Omental fat pad (tissue), 4 donors: ENCODE results near the gene JAG2. TPM values are rescaled to one million over a fixed set of nuclear protein-coding genes. Genes with fewer than 3 reads are reported as not detected.

Source experiments
- ATAC-seq: fragments of 150-250 bp; one replicate; pipeline ENCODE4 v1.9.1; 2016; ENCODE audit warnings: mild to moderate bottlenecking, moderate library complexity; ENCODE audit not compliant: low FRiP score
- DNase-seq: peaks from one replicate; pipeline ENCODE4 v3.0.0-alpha.2; 2019; ENCODE audit warnings: low spot score
- total RNA-seq, 4 donors: library from RNA; depleted of rRNA; stranded (reverse); fragments of >200 nt; gene quantifications; one replicate each; pipeline ENCODE4 v1.1.0, GENCODE V29; 2016
- TF ChIP-seq, protein P1 (sequence below), 3 donors: fragments of 450-650 bp; IDR thresholded peaks; one replicate each; pipeline ENCODE4 v1.5.1; 2016 to 2017; ENCODE audit warnings: antibody characterized with exemption in 3 of 3, mild to moderate bottlenecking in 3 of 3, moderate library complexity in 2 of 3

The JAG2 gene
- total RNA-seq, 4 donors from 2014 or later, result 4.7 to 21.3 (median 8.3) TPM

GRCh38 chr14:105135700-105136395 lies 32.7 kb downstream of the JAG2 start:
- no peak for ATAC-seq
- TF ChIP-seq, protein P1, sequence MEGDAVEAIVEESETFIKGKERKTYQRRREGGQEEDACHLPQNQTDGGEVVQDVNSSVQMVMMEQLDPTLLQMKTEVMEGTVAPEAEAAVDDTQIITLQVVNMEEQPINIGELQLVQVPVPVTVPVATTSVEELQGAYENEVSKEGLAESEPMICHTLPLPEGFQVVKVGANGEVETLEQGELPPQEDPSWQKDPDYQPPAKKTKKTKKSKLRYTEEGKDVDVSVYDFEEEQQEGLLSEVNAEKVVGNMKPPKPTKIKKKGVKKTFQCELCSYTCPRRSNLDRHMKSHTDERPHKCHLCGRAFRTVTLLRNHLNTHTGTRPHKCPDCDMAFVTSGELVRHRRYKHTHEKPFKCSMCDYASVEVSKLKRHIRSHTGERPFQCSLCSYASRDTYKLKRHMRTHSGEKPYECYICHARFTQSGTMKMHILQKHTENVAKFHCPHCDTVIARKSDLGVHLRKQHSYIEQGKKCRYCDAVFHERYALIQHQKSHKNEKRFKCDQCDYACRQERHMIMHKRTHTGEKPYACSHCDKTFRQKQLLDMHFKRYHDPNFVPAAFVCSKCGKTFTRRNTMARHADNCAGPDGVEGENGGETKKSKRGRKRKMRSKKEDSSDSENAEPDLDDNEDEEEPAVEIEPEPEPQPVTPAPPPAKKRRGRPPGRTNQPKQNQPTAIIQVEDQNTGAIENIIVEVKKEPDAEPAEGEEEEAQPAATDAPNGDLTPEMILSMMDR (IDR thresholded peaks at IDR 0.05), result no peak
- no peak for DNase-seq

DNA sequence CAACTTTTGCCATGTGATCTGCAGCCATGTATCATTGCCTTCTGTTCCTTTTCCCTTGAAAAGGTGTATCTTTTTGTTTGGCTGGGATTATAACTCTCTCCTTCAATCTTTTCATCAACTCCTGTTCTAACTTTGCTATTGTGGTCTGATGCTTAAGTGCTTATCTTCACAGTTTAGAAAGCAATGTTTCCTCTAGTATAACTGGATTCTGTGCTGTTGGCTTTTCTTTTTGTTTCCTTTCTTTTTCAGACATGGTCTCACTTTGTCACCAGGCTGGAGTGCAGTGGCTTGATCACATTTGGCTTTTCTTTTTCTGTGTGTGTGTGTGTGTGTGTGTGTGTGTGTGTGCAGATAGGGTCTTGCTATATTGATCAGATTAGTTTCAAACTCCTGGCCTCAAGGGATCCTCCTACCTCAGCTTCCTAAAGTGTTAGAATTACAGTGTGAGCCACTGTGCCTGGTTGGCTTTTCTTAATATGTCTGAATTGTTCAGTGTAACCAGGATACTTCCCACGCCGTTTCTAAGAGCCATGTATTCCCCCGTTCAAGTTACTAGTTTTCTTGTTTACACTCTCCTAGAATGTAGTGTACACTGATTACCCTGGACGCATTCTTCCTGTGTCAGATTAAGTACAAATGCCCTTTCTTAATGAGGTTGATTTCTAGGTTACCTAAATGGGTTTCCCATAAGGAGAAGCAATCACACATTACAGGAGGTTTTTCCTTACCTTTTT lies 35.5 kb downstream of the JAG2 start:
- DNase-seq (no peak), ATAC-seq (no peak)
- TF ChIP-seq, protein P1 (IDR thresholded peaks at IDR 0.05), result no peak

DNA sequence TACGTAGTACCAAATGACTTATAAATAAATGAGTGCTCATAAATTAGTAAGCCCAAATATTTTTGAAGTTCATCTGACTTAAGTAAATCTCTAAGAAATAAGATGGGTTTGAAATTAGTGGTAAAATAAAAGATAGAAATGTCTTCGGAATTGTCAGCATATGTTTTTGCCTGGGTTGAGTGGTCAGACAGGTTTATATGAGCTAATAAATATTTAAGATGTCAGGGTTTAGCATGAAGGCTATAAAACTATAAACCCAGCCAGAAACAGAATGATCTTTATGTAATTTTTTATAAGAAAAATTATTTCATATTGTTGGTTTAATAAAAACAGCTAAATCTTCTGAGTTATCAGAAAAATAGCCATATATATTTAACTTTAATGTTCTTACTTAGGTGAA lies 37.3 kb downstream of the JAG2 start:
- ATAC-seq (no peak), DNase-seq (no peak)
- TF ChIP-seq, protein P1 (IDR thresholded peaks at IDR 0.05), result no peak

- TF ChIP-seq, protein P1 (IDR thresholded peaks at IDR 0.05), result no peak
- ATAC-seq (no peak), DNase-seq (no peak)
Observed at GRCh38 chr14:105128059-105128458, 40.5 kb downstream of the JAG2 start.

- ATAC-seq, result no peak
- DNase-seq, result no peak
- TF ChIP-seq, protein P1 (IDR thresholded peaks at IDR 0.05), result no peak
Observed at GRCh38 chr14:105126981-105127329, 41.6 kb downstream of the JAG2 start.

DNA sequence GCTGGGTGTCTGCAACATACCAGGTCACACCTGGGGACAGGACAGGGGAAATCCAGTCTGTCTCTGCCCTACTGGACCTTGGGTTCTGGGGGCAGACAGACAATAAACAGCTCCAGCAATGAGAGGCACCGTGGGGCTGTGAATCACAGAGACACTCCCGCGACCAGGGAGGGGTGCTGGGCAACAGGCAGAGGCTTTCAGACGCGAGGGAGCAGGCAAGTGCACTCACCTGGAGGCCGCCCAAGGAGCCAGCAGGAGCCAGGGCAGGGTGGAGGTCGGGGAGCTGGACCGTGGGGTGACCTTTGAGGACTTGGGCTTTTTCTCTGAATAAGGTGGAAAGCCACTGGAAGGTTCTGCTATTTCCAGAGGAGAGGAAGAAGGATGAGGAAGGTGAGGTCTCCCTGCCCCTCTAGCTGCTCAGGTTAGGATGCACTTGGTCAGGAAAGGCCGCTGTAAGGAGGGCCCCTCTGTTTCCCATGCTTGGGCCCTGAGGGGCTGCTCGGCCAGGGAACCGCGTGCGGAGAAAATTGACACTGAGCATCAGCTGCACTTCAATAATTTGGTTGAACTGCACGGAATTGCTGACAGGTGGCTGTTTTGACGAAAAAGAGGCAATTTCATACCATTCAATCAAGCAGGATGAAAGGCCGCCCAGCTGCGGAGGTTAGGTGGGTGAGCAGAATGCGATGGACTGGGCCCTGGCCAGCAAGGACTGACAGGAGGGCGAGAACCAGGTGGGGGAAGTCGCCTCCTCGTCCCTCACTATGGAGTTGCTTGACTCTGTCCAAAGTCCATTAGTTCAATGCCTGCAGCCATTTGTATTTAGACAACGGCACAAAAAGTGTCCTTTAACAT lies 42.2 kb downstream of the JAG2 start:
- TF ChIP-seq, protein P1 (IDR thresholded peaks at IDR 0.05), result no peak
- DNase-seq (no peak), ATAC-seq (no peak)
